SH-SY5Y (cell line): Measurements from ENCODE around the gene VSTM2B.

Experiments
- GATA2 ChIP-seq: IDR thresholded peaks from 2 replicates; pipeline ENCODE4 v1.6.1; 2011; ENCODE audit warnings: mild to moderate bottlenecking, low read depth, low read length
- GATA3 ChIP-seq: IDR thresholded peaks from 2 replicates; pipeline ENCODE4 v1.6.1; 2011; ENCODE audit warnings: low read depth, mild to moderate bottlenecking, low read length, moderate library complexity

- TF ChIP-seq GATA2 (no peak), GATA3 (no peak)
Measured at GRCh38 chr19:29504454-29504853, 21.3 kb upstream of the VSTM2B start.
